Measurements from ENCODE around the gene TMC1. TPM values are rescaled to one million over a fixed set of nuclear protein-coding genes. Genes with fewer than 3 reads are reported as not detected.

Gene TMC1
- total RNA-seq, 1 experiment from 2014 or later: not detected

DNA sequence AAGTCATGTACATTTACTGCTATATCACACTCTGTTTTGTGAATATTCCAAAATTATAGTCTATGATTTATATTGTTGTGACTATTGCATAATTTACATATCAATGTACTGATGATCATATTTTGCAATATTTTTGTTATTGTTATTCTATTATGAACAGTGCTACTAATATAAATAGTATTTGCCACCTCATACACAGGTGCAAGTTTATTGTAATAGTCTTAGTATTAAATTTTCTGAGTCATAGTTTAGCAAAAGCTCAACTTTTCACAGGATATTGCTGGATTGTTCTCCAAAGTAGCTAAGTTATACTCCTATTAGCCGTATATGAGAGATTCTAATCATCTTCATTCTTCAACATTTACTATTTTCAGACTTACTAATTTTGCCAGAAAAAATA is 124.7 kb downstream of the TMC1 start:
- Histone ChIP-seq H3K4me3 (ENCODE audit: low read length) (no peak overlapping the region), H3K27ac (ENCODE audit: low read length) (no peak overlapping the region), H3K9me2 (replicated peaks; ENCODE audit: insufficient read depth, low read length) (no peaks in the 10 kb centered on the region), H2AFZ (ENCODE audit: low read length) (no peak overlapping the region), H3K9ac (ENCODE audit: low read length) (no peak overlapping the region), H3K27me3 (ENCODE audit: low read length) (no peaks in the 10 kb centered on the region), H3K79me2 (ENCODE audit: low read length) (no peaks in the 10 kb centered on the region), H3K4me2 (ENCODE audit: low read depth, low read length, poor library complexity, severe bottlenecking) (no peak overlapping the region), H3K4me1 (ENCODE audit: low read length) (no peaks in the 10 kb centered on the region), H3K9me3 (ENCODE audit: low read length) (no peaks in the 10 kb centered on the region), H4K20me1 (ENCODE audit: insufficient read depth, low read depth, low read length) (no peaks in the 10 kb centered on the region), H3K36me3 (ENCODE audit: insufficient read depth, low read length) (no peaks in the 10 kb centered on the region)
- no peak for DNase-seq

DNA sequence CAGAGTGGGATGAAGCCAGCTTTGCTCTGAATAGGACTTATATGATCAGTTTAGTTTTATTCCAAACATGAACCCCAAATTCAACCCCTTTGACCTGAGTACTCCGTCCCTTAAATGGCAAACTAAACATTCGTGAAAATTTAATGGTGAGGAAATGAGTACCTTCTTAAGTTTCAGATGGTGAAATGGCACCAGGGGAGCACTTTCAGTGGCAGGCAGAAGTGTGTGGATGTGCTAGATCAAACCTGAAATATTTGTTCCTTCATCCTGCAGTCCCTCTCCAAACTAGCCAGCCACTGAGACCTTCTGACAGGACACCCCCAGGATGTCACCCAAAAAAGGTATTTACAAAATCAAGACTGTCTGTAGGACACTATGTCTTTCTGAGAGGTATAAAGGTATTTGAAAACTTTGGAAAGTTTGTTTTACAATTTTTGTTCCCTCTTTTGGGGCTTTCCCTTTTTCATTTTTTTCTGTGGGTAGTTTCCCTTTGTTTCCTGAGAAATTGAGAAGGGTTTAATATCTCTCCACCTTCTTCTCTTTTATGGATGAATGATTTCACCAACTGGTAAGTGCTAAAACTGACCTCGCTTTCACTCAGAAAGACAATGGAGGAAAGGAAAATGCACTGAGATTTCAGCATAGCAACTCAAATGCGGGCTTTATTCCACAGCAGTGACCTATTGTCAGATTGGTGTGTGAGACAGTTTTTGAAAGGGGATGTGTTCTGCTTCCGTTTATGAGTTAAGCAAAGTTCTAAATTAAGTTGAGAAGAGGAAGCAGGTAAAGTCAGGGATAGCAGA is 127.1 kb downstream of the TMC1 start:
- Histone ChIP-seq H3K4me1 (ENCODE audit: low read length) (no peaks in the 10 kb centered on the region), H3K4me2 (ENCODE audit: low read depth, low read length, poor library complexity, severe bottlenecking) (no peak overlapping the region)

DNA sequence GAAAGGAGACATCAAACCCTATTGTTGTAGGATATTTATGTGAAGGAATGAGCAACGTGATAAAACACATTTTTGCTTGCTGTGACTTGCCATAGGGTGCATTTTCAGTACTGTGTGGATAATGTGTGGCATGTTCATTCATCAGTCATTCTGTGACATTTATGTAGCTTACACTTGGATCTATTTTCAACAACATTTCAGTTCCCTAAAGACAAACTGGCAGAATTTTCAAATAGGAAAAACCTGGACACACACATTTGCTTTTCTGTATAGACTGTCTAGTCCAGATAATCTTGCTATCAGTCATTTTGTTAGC is 127.7 kb downstream of the TMC1 start:
- Histone ChIP-seq H3K79me2 (ENCODE audit: low read length) (no peaks in the 10 kb centered on the region), H3K9me2 (replicated peaks; ENCODE audit: insufficient read depth, low read length) (no peaks in the 10 kb centered on the region), H3K4me1 (ENCODE audit: low read length) (no peaks in the 10 kb centered on the region), H3K9ac (ENCODE audit: low read length) (no peak overlapping the region), H3K9me3 (ENCODE audit: low read length) (no peaks in the 10 kb centered on the region), H3K27ac (ENCODE audit: low read length) (no peak overlapping the region), H2AFZ (ENCODE audit: low read length) (no peak overlapping the region), H3K27me3 (ENCODE audit: low read length) (no peaks in the 10 kb centered on the region), H3K36me3 (ENCODE audit: insufficient read depth, low read length) (no peaks in the 10 kb centered on the region), H3K4me2 (ENCODE audit: low read depth, low read length, poor library complexity, severe bottlenecking) (no peak overlapping the region), H4K20me1 (ENCODE audit: insufficient read depth, low read depth, low read length) (no peaks in the 10 kb centered on the region), H3K4me3 (ENCODE audit: low read length) (no peak overlapping the region)
- no peak for DNase-seq

More for the DNA sequence above, 127.1 kb downstream of the TMC1 start:
- Histone ChIP-seq H2AFZ (ENCODE audit: low read length) (no peak overlapping the region), H3K27ac (ENCODE audit: low read length) (no peak overlapping the region), H3K27me3 (ENCODE audit: low read length) (no peaks in the 10 kb centered on the region), H4K20me1 (ENCODE audit: insufficient read depth, low read depth, low read length) (no peaks in the 10 kb centered on the region), H3K9me2 (replicated peaks; ENCODE audit: insufficient read depth, low read length) (no peaks in the 10 kb centered on the region), H3K79me2 (ENCODE audit: low read length) (no peaks in the 10 kb centered on the region), H3K9ac (ENCODE audit: low read length) (no peak overlapping the region), H3K4me3 (ENCODE audit: low read length) (no peak overlapping the region), H3K9me3 (ENCODE audit: low read length) (no peaks in the 10 kb centered on the region), H3K36me3 (ENCODE audit: insufficient read depth, low read length) (no peaks in the 10 kb centered on the region)
- no peak for DNase-seq

DNA sequence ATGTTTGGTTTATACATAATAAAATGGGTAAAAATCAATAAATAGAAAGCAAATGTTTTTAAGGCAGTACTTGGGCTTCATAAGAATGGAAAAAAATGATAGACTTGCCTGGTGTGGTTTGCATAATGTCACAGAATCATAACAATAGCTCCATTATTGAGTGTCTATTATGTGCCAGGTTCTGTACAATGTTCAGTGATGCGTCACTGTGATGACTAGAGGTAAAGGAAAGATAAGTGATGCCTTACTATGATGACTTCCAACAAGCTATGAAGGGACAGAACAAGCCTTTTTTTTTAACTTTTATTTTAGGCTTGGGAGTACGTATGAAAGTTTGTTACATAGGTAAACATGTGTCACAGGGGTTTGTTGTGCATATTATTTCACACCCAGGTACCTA is 128.8 kb downstream of the TMC1 start:
- no peak overlapping the region for H3K4me3 ChIP-seq (ENCODE audit: low read length)
- DNase-seq: no peak
- no peaks in the 10 kb centered on the region for H3K9me2 ChIP-seq (replicated peaks; ENCODE audit: insufficient read depth, low read length)
- no peak overlapping the region for H3K9ac ChIP-seq (ENCODE audit: low read length)
- no peak overlapping the region for H3K27ac ChIP-seq (ENCODE audit: low read length)
- H3K79me2 ChIP-seq (ENCODE audit: low read length): no peaks in the 10 kb centered on the region
- no peaks in the 10 kb centered on the region for H4K20me1 ChIP-seq (ENCODE audit: insufficient read depth, low read depth, low read length)
- H3K4me2 ChIP-seq (ENCODE audit: low read depth, low read length, poor library complexity, severe bottlenecking): no peak overlapping the region
- no peaks in the 10 kb centered on the region for H3K4me1 ChIP-seq (ENCODE audit: low read length)
- H2AFZ ChIP-seq (ENCODE audit: low read length): no peak overlapping the region
- no peaks in the 10 kb centered on the region for H3K27me3 ChIP-seq (ENCODE audit: low read length)
- H3K9me3 ChIP-seq (ENCODE audit: low read length): no peaks in the 10 kb centered on the region
- H3K36me3 ChIP-seq (ENCODE audit: insufficient read depth, low read length): no peaks in the 10 kb centered on the region

DNA sequence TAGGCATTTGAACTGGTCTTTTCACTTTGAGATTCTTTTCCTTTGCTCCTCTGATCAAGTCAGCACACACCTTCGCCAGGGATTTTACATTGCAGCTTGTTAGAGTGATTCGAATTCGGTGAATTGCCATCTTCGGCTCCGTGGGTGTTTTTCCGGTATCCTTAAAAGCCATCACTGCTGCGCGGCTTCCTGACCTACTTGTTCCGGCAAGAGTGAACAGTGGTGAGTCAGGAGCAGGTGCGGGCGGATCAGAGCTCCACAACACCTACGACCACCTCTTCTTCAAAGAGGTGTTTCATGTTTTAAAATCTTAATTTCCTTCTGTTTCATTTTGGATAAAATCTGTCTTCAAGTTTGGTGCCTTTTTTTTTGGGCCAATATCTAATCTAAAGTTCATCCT is 134.6 kb downstream of the TMC1 start:
- H3K27ac ChIP-seq (ENCODE audit: low read length): no peak overlapping the region
- no peaks in the 10 kb centered on the region for H3K79me2 ChIP-seq (ENCODE audit: low read length)
- no peak overlapping the region for H3K9ac ChIP-seq (ENCODE audit: low read length)
- no peak overlapping the region for H2AFZ ChIP-seq (ENCODE audit: low read length)
- H3K4me3 ChIP-seq (ENCODE audit: low read length): no peak overlapping the region
- H3K9me2 ChIP-seq (replicated peaks; ENCODE audit: insufficient read depth, low read length): no peaks in the 10 kb centered on the region
- no peaks in the 10 kb centered on the region for H3K4me1 ChIP-seq (ENCODE audit: low read length)
- no peak overlapping the region for H3K4me2 ChIP-seq (ENCODE audit: low read depth, low read length, poor library complexity, severe bottlenecking)
- no peaks in the 10 kb centered on the region for H4K20me1 ChIP-seq (ENCODE audit: insufficient read depth, low read depth, low read length)
- H3K9me3 ChIP-seq (ENCODE audit: low read length): no peaks in the 10 kb centered on the region
- no peaks in the 10 kb centered on the region for H3K36me3 ChIP-seq (ENCODE audit: insufficient read depth, low read length)
- no peaks in the 10 kb centered on the region for H3K27me3 ChIP-seq (ENCODE audit: low read length)
- DNase-seq: no peak

- Histone ChIP-seq H3K27me3 (ENCODE audit: low read length) (no peaks in the 10 kb centered on the region), H3K4me2 (ENCODE audit: low read depth, low read length, poor library complexity, severe bottlenecking) (no peak overlapping the region), H3K27ac (ENCODE audit: low read length) (no peak overlapping the region), H3K9me3 (ENCODE audit: low read length) (no peaks in the 10 kb centered on the region), H3K36me3 (ENCODE audit: insufficient read depth, low read length) (no peaks in the 10 kb centered on the region), H3K9me2 (replicated peaks; ENCODE audit: insufficient read depth, low read length) (no peaks in the 10 kb centered on the region), H3K4me3 (ENCODE audit: low read length) (no peak overlapping the region), H3K4me1 (ENCODE audit: low read length) (no peaks in the 10 kb centered on the region), H3K9ac (ENCODE audit: low read length) (no peak overlapping the region), H4K20me1 (ENCODE audit: insufficient read depth, low read depth, low read length) (no peaks in the 10 kb centered on the region), H3K79me2 (ENCODE audit: low read length) (no peaks in the 10 kb centered on the region), H2AFZ (ENCODE audit: low read length) (no peak overlapping the region)
- no peak for DNase-seq
Observed at GRCh38 chr9:72657023-72657422, 135.6 kb downstream of the TMC1 start.

DNA sequence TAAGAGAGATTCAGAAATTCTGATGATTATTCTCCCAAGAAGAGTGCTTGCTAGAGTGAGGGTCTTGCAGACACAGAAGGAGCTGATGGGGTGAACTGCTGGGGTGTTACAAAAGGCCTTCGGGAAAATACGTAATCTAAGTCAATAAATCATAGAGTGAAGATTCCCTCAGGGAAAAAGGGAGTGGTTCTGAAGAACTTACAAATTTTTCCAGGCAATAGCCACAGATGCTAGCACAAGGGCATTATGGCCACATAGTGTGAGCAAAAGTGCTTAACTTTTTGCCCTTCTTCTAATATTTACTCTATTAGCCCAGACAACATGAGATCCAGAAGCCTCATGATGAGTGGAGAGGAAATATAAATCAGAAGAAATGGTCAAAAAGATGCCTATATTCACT is 137.3 kb downstream of the TMC1 start:
- H3K27me3 ChIP-seq (ENCODE audit: low read length): no peaks in the 10 kb centered on the region
- H3K4me3 ChIP-seq (ENCODE audit: low read length): no peak overlapping the region
- DNase-seq: no peak
- no peaks in the 10 kb centered on the region for H3K79me2 ChIP-seq (ENCODE audit: low read length)
- no peaks in the 10 kb centered on the region for H3K36me3 ChIP-seq (ENCODE audit: insufficient read depth, low read length)
- H3K4me2 ChIP-seq (ENCODE audit: low read depth, low read length, poor library complexity, severe bottlenecking): no peak overlapping the region
- no peak overlapping the region for H3K27ac ChIP-seq (ENCODE audit: low read length)
- H3K9ac ChIP-seq (ENCODE audit: low read length): no peak overlapping the region
- no peak overlapping the region for H2AFZ ChIP-seq (ENCODE audit: low read length)
- no peaks in the 10 kb centered on the region for H4K20me1 ChIP-seq (ENCODE audit: insufficient read depth, low read depth, low read length)
- no peaks in the 10 kb centered on the region for H3K4me1 ChIP-seq (ENCODE audit: low read length)
- H3K9me2 ChIP-seq (replicated peaks; ENCODE audit: insufficient read depth, low read length): no peaks in the 10 kb centered on the region
- H3K9me3 ChIP-seq (ENCODE audit: low read length): no peaks in the 10 kb centered on the region

DNA sequence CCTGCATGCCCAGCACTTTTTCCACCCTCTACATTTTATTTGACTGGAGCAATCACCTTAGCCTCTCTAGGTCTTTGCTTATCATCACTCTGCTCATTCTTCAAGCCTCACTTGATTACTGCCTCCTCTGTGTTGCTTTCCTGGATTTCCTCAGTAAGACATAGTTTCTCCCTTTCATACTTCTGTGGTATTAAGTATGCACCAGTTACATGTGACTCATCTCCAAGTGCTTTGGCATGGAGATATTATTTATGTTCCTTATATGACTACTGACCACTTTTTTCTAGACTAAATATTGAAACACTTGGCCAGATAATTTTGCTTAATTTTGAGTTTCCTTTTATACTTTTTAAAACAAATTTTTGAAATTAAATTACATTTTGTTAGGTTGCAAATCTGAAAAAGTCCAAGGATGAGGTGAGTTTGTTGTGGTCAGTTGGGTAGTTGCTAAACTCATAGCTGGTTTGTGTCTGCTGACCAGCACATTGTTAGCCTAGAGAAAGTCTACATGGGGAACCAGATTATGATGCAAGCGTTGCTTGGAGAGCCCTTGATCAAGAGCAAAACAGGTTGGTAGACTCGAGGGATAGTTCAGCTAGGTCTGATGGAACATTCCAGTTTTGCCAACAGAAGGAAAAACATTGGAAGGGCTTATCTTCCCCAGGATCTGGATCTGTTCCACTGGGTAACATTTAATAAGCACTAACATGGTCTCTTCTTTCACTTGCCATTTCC is 140.2 kb downstream of the TMC1 start:
- H3K9me2 ChIP-seq (replicated peaks; ENCODE audit: insufficient read depth, low read length): no peaks in the 10 kb centered on the region
- H3K79me2 ChIP-seq (ENCODE audit: low read length): no peaks in the 10 kb centered on the region
- no peak overlapping the region for H3K4me3 ChIP-seq (ENCODE audit: low read length)
- no peak for DNase-seq
- H3K27me3 ChIP-seq (ENCODE audit: low read length): no peaks in the 10 kb centered on the region
- no peak overlapping the region for H2AFZ ChIP-seq (ENCODE audit: low read length)
- no peak overlapping the region for H3K27ac ChIP-seq (ENCODE audit: low read length)
- no peaks in the 10 kb centered on the region for H3K9me3 ChIP-seq (ENCODE audit: low read length)
- H3K36me3 ChIP-seq (ENCODE audit: insufficient read depth, low read length): no peaks in the 10 kb centered on the region
- H3K4me1 ChIP-seq (ENCODE audit: low read length): no peaks in the 10 kb centered on the region
- no peaks in the 10 kb centered on the region for H4K20me1 ChIP-seq (ENCODE audit: insufficient read depth, low read depth, low read length)
- H3K9ac ChIP-seq (ENCODE audit: low read length): no peak overlapping the region
- no peak overlapping the region for H3K4me2 ChIP-seq (ENCODE audit: low read depth, low read length, poor library complexity, severe bottlenecking)
